ENCODE data around the gene LYSET. TPM values are rescaled to one million over a fixed set of nuclear protein-coding genes. Genes with fewer than 3 reads are reported as not detected.

LYSET gene
- total RNA-seq, 2 experiments from 2014 or later: 12.0 to 19.7 TPM

DNA sequence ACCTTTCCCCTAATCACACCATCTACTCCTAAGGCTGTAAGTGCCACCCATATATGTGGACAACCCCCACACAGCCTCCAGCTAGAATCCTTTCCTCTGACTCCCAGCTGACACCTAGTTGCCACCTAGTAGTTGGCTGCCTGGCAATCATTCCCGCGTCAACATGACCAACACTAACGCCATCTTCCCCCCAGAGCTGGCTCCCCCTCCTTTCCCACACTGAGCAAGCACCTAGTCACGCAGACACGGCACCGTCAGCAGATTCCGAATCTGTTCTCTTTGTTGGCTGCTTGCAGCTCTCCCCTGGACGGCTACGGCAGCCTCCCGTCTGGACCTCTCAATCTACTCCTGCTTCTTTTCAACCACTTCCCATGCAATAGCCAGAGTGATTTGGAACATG lies 49.7 kb downstream of the LYSET start:
- no peak for DNase-seq (ENCODE audit: low spot score)
- H3K4me2 ChIP-seq (ENCODE audit: low read length): no peak overlapping the region
- H3K79me2 ChIP-seq (ENCODE audit: insufficient read depth, low read depth, low read length): no peaks in the 10 kb centered on the region

More for the DNA sequence above, 49.7 kb downstream of the LYSET start:
- ChIA-PET POLR2A (no interaction called here), CTCF (ENCODE audit: unreplicated experiment) (no interaction called here)
- H3K4me1 ChIP-seq (ENCODE audit: insufficient read depth, low read length, poor library complexity, severe bottlenecking): no peaks in the 10 kb centered on the region
- no peaks in the 10 kb centered on the region for H3K9me2 ChIP-seq (ENCODE audit: insufficient read depth, low read length)
- H2AFZ ChIP-seq (ENCODE audit: low read length): no peak overlapping the region
- no peaks in the 10 kb centered on the region for H4K20me1 ChIP-seq (ENCODE audit: insufficient read depth, low read length)
- intact Hi-C loops (cut with micrococcal nuclease; ENCODE audit: unreplicated experiment): loop anchor here (2.0 kb wide), 2 partner anchors 310 to 384 kb away; no protein-coding TSS in a partner anchor
- no peak overlapping the region for H3K27ac ChIP-seq (ENCODE audit: low read depth, low read length, poor library complexity, severe bottlenecking)
- no peaks in the 10 kb centered on the region for H3K36me3 ChIP-seq (ENCODE audit: insufficient read depth, low read length)
- H3K4me3 ChIP-seq (ENCODE audit: low read depth, low read length, poor library complexity, severe bottlenecking): no peak overlapping the region
- no peaks in the 10 kb centered on the region for H3K9me3 ChIP-seq (ENCODE audit: low read length)
- TF ChIP-seq EZH2phosphoT487 (IDR thresholded peaks at IDR 0.05; ENCODE audit: borderline replicate concordance, low read depth, low read length): no peak
- TF ChIP-seq, protein P1, sequence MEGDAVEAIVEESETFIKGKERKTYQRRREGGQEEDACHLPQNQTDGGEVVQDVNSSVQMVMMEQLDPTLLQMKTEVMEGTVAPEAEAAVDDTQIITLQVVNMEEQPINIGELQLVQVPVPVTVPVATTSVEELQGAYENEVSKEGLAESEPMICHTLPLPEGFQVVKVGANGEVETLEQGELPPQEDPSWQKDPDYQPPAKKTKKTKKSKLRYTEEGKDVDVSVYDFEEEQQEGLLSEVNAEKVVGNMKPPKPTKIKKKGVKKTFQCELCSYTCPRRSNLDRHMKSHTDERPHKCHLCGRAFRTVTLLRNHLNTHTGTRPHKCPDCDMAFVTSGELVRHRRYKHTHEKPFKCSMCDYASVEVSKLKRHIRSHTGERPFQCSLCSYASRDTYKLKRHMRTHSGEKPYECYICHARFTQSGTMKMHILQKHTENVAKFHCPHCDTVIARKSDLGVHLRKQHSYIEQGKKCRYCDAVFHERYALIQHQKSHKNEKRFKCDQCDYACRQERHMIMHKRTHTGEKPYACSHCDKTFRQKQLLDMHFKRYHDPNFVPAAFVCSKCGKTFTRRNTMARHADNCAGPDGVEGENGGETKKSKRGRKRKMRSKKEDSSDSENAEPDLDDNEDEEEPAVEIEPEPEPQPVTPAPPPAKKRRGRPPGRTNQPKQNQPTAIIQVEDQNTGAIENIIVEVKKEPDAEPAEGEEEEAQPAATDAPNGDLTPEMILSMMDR (conservative IDR thresholded peaks at IDR 0.05; ENCODE audit: low read length): no peak
- no TSS peak for BruUV-seq (replicated peaks)

Other genes with a start within 250 kb of the LYSET start
- gene ITPK1, start 69.4 kb upstream of the LYSET start, total RNA-seq (2014; rRNA removed; shearing (Covaris generic)): 17.8 and 25.2 TPM in 2 replicates
- 34.7 and 35.8 TPM in 2 replicates for gene ITPK1, start 69.4 kb upstream of the LYSET start, total RNA-seq (2022)
- 31.2 and 34.3 TPM in 2 replicates for gene MOAP1, start 420 bp upstream of the LYSET start, total RNA-seq (2014; rRNA removed; shearing (Covaris generic))
- gene MOAP1, start 420 bp upstream of the LYSET start, total RNA-seq (2022): 26.4 TPM in 2 replicates
- 54.8 and 78.7 TPM in 2 replicates for gene GON7, start 21.7 kb downstream of the LYSET start, total RNA-seq (2014; rRNA removed; shearing (Covaris generic))
- gene GON7, start 21.7 kb downstream of the LYSET start, total RNA-seq (2022): 27.9 and 28.9 TPM in 2 replicates
- gene UBR7, start 21.9 kb downstream of the LYSET start, total RNA-seq (2014; rRNA removed; shearing (Covaris generic)): 45.1 and 76.5 TPM in 2 replicates
- 38.1 and 38.5 TPM in 2 replicates for gene UBR7, start 21.9 kb downstream of the LYSET start, total RNA-seq (2022)
- gene BTBD7, start 147.7 kb downstream of the LYSET start, total RNA-seq (2014; rRNA removed; shearing (Covaris generic)): 9.7 and 10.7 TPM in 2 replicates
- 19.6 and 23.5 TPM in 2 replicates for gene BTBD7, start 147.7 kb downstream of the LYSET start, total RNA-seq (2022)
- gene COX8C, start 161.9 kb downstream of the LYSET start, total RNA-seq (2014; rRNA removed; shearing (Covaris generic)): not detected in 2 replicates
- not detected in 2 replicates for gene COX8C, start 161.9 kb downstream of the LYSET start, total RNA-seq (2022)
- 0.08 and 0.19 TPM in 2 replicates for gene UNC79, start 245.6 kb downstream of the LYSET start, total RNA-seq (2014; rRNA removed; shearing (Covaris generic))
- gene UNC79, start 245.6 kb downstream of the LYSET start, total RNA-seq (2022): 0.09 and 0.17 TPM in 2 replicates

Data from OCI-LY7 (cell line).